SU-DHL-6 (cell line): ENCODE measurements around the gene NECTIN3.

Source experiments
- CTCF ChIP-seq: fragments of 200-600 bp; sonication (generic); IDR thresholded peaks from one replicate; pipeline ENCODE4 v1.5.1; 2017; ENCODE audit warnings: antibody characterized with exemption, mild to moderate bottlenecking, low read length, moderate library complexity; ENCODE audit not compliant: insufficient read depth, poor library complexity, severe bottlenecking
- EZH2phosphoT487 ChIP-seq: fragments of 200-600 bp; sonication (generic), shearing (Covaris generic); conservative IDR thresholded peaks from 2 replicates; pipeline ENCODE4 v1.6.1; 2018; ENCODE audit warnings: mild to moderate bottlenecking, antibody characterized with exemption, low read length, moderate library complexity, mixed read lengths

- TF ChIP-seq CTCF (no peak), EZH2phosphoT487 (no peak)
These were observed 84.9 kb downstream of the NECTIN3 start for GRCh38 chr3:111156517-111156916.
